NCI-H1092 treated with DMSO at 0.1 percent for 48 hours (cell line): ENCODE measurements around the gene OSBPL3.
A peak's percentile ranks its signal among the peaks of the same experiment; 100 is the strongest.
"Not testable (repeated sequence)": the region's sequence is repeated elsewhere in the genome, so short reads cannot be mapped to it uniquely, and the experiment has no call there.

Experiments
- DNase-seq: peaks from one replicate; lab custom pipeline; 2025; lab: John Stamatoyannopoulos, UW

OSBPL3 gene

GRCh38 chr7:24917510-24918239, 62.3 kb downstream of the OSBPL3 start:
- DNase-seq = no peak

DNA sequence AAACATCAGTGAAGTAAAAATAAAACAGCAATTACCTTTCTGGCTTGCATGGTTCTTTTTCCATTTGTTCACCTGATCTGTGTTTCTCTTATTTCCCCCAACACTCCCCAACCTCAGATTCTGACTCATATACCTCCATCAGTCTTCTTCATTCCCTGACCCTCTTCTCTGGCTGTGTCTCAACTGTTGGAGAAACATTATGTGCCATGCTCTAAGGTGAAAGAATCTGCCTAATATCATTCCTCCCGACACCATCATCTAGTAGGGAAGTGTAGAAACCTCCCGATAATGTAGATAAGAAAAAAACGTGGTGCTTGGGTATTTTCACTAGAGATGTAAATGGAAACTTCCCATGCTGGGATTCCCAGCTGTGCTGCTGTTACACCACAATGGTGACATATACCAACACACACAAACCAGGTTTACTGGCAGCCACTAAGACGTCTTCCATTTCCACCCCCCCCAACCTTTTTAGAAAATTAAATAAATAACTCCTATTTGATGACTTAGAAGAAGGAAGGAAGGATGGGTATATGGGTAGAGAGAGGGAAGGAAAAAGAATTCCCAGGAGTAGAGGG, 63.4 kb downstream of the OSBPL3 start:
- DNase-seq = no peak

- no peak for DNase-seq
These were observed 65.5 kb downstream of the OSBPL3 start for GRCh38 chr7:24914465-24914859.

GRCh38 chr7:24913801-24914464, 66.0 kb downstream of the OSBPL3 start:
- no peak for DNase-seq

GRCh38 chr7:24912874-24913514, 67.0 kb downstream of the OSBPL3 start:
- DNase-seq = no peak

DNA sequence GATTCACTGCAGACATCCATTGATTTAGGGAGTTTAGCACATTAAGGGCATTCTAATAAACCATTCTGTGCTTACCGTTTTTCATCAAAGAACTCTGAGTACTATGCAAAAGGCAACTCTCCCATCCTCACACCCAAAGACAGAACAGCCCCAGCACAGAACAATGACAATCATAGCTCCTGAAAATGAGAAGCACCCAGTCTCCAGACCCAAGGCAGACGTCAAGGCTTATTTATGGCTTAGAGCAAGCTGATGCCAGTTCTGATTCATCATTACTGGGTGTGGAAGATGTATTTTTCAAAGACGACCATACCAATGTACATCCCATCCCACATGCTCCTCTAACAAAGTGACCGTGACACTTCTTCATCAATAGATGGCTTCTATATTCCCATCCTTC, 67.6 kb downstream of the OSBPL3 start:
- DNase-seq = no peak

DNA sequence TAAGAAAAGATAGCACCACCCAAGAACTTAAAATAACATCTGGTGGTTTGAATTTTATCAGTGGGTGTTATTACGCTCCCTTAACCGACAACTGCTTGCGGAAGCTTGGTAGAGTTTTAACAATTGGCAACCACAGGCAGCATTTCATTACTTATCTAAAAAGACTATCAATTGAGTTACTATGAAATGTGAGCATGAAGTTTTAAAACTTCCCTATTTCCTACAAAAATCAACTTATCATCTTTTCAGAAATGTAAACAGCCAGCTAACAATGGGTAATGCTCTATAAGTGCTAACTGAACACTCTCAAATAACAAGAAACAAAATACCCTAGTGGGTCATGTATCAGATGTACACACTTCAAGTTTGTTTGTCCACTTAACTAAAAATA, 68.8 kb downstream of the OSBPL3 start:
- DNase-seq = peak; percentile 23

- DNase-seq = no peak
These were observed 69.3 kb downstream of the OSBPL3 start for GRCh38 chr7:24910551-24911212.

- no peak for DNase-seq
These were observed 71.3 kb downstream of the OSBPL3 start for GRCh38 chr7:24908727-24909126.

GRCh38 chr7:24908166-24908565, 71.8 kb downstream of the OSBPL3 start:
- DNase-seq = no peak

DNA sequence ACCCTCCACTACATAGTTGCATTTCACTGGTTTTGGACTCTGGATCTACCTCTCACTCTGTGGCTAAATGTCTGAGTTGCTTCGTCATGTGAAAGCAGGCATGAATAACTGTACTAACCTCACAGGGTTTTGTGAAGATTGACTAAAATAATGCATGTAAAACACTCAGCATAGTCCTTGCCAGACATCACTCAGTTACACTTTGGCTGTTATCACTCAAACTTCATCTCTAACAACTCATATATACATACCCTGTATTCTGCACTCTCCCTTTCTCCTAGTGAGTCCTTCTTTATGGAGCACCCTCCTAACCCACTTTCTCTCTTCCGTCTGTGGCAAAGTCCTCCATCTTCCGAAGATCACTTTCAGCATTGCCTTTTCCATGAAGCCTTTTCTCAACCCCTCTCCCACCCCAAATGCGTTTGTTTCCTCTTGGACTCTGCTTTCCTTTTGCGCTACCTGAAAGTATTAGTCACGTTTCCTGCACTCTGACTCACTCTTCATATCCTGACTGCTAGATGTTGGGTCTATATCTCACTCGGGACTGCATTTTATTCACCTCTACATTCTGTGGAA, 72.6 kb downstream of the OSBPL3 start:
- DNase-seq = no peak

GRCh38 chr7:24905996-24906770, 73.8 kb downstream of the OSBPL3 start:
- DNase-seq = no peak

DNA sequence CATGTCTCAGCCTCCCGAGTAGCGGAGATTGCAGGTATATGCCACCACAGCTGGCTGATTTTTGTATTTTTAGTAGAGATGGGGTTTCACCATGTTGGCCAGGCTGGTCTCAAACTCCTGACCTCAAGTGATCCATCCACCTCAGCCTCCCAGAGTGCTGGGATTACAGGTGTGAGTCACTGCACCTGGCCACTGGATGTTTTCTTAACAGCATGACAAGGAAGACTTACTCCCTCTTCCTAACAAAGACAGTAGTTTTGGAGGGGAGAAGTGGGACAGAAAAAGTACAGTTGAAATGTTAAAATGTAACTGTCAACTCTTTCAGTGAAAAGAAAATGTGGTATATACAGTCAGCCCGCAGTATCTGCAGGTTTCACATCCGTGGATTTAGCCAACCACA, 76.0 kb downstream of the OSBPL3 start:
- DNase-seq = not testable (repeated sequence)

DNA sequence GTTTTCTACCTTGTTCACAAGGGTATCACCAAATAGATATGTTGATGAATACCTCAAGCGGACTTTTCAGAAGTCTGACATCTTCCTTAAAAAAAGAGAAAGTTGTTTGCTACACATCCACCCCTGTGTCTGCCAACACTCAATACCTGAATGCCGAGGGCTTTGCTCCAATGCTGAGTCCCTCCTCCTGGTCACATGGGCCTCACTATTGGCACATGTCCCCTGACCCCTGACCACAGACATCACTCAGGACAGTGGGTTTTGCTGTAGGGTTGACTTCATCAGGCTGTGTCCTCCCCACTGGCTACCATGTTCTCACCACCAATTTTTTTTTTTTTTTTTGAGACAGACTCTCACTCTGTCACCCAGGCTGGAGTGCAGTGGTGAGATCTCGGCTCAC, 76.4 kb downstream of the OSBPL3 start:
- no peak for DNase-seq

- no peak for DNase-seq
These were observed 77.0 kb downstream of the OSBPL3 start for GRCh38 chr7:24902931-24903330.

DNA sequence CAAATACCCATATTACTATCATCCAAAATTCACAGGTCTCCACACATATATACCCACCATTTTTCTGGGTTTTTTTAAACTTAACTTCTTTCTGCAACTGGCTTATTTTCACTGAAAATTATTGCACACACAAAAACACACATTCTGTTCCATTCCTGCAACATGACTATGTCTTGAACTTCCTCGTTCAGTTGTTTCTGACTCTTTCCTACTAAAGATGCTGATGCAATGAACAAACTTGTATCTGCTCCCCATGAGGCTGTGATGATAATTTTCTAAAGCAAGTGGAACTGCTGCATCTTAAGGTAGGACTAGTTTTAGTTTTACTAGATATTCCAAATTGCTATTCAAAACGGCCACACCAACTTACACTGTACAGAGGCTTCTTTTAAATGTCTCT, 77.7 kb downstream of the OSBPL3 start:
- DNase-seq = no peak

DNA sequence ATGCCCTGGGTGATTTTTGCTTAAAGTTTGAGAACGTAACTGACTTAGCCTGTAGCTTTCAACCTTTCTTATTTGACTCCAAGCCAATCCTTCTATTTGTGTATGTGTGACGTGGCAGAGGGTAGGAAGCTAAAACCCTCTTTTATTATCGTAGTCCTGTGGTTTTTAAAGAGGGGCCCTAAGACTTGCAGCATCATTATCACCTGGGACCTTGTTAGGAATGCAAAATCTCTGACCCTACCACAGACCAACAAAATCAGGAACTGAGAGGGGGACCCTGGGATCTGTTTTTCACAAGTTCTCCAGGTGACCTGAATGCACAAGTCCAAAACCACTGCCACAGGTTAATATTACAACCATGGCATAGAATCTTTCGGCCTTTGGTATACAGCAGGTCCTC, 80.1 kb downstream of the OSBPL3 start:
- no peak for DNase-seq

DNA sequence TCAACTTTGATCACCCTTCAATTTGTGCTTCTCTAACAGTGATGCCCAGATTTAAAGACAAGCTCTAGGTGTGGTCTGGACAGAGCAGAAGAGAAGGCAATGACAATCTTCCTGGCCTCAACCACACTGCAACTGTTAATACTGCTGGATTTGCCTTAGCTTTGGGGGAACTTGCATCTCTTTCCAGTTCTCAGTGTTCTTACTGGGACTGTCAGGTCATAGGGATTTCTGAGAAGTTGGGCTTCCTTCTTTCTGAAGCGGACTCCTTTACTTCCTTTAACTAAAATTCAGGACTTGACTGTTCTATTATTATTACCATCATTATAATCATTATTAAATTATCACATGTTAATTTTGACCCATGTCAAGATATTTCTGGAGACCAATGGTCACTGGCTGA, 80.8 kb downstream of the OSBPL3 start:
- DNase-seq = no peak

- no peak for DNase-seq
These were observed 81.3 kb downstream of the OSBPL3 start for GRCh38 chr7:24898691-24899090.

GRCh38 chr7:24896031-24896501, 83.9 kb downstream of the OSBPL3 start:
- no peak for DNase-seq
